ENCODE data around the gene PPFIA2.

Gene PPFIA2

GRCh38 chr12:81414441-81414840 is 344.7 kb downstream of the PPFIA2 start:
- peaks cover 3% of the 10 kb centered on the region for H3K4me1 ChIP-seq (ENCODE audit: control insufficient read depth, insufficient read depth, low read length)
- no peak overlapping the region for H3K9ac ChIP-seq (ENCODE audit: low read depth, low read length)
- no peaks in the 10 kb centered on the region for H3K36me3 ChIP-seq (ENCODE audit: control insufficient read depth, insufficient read depth, low read length)
- H3K9me3 ChIP-seq (ENCODE audit: control insufficient read depth, insufficient read depth, low read length) = no peaks in the 10 kb centered on the region
- no peaks in the 10 kb centered on the region for H3K27me3 ChIP-seq (ENCODE audit: control insufficient read depth, insufficient read depth, low read length)
- no peak overlapping the region for H3K4me3 ChIP-seq (ENCODE audit: low read depth, low read length)

DNA sequence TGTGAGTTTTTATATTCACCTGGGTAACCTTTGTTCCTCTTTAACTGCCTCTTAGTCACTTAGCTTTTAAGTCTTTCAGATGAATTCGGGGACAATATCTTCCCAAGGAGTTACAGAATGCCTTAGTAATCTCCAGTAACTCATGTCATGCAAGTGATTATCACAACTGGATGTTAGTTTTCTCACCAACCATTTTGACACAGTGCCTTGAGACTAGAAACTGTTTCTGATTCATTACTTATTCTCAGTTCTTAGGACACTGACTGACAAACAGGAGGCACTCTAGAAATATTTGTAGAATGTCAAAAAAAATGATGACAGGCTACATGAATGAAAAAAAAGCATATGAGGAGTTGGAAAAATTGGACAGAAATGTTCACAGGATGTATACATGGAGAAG is 346.2 kb downstream of the PPFIA2 start:
- Histone ChIP-seq H3K4me1 (ENCODE audit: control insufficient read depth, insufficient read depth, low read length) (peaks cover 3% of the 10 kb centered on the region), H3K9ac (ENCODE audit: low read depth, low read length) (no peak overlapping the region), H3K4me3 (ENCODE audit: low read depth, low read length) (no peak overlapping the region), H3K36me3 (ENCODE audit: control insufficient read depth, insufficient read depth, low read length) (no peaks in the 10 kb centered on the region), H3K27me3 (ENCODE audit: control insufficient read depth, insufficient read depth, low read length) (no peaks in the 10 kb centered on the region), H3K9me3 (ENCODE audit: control insufficient read depth, insufficient read depth, low read length) (no peaks in the 10 kb centered on the region)

GRCh38 chr12:81403348-81403747 is 355.8 kb downstream of the PPFIA2 start:
- Histone ChIP-seq H3K9ac (ENCODE audit: low read depth, low read length) (no peak overlapping the region), H3K4me3 (ENCODE audit: low read depth, low read length) (no peak overlapping the region), H3K9me3 (ENCODE audit: control insufficient read depth, insufficient read depth, low read length) (no peaks in the 10 kb centered on the region), H3K27me3 (ENCODE audit: control insufficient read depth, insufficient read depth, low read length) (no peaks in the 10 kb centered on the region), H3K4me1 (ENCODE audit: control insufficient read depth, insufficient read depth, low read length) (peaks cover 3% of the 10 kb centered on the region), H3K36me3 (ENCODE audit: control insufficient read depth, insufficient read depth, low read length) (no peaks in the 10 kb centered on the region)

DNA sequence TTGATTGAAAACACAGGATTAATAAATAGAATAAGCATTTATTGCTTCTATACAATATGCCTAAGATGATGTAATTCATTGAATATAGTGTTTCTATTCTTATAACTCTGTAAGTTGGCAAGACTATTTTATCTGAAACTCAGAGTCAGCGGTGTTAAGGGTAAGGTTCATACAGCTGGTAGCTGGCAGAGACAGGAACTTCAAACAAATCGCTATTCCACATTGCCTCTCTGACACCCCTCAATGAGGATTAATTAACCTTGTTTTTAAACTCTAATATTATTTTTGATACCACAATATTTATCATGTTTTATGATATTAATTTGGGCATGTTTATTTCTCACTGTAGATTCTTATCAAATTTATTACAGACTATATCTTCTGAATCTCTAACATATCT is 357.9 kb downstream of the PPFIA2 start:
- peaks cover 3% of the 10 kb centered on the region for H3K4me1 ChIP-seq (ENCODE audit: control insufficient read depth, insufficient read depth, low read length)
- H3K27me3 ChIP-seq (ENCODE audit: control insufficient read depth, insufficient read depth, low read length) = no peaks in the 10 kb centered on the region
- no peak overlapping the region for H3K4me3 ChIP-seq (ENCODE audit: low read depth, low read length)
- H3K9ac ChIP-seq (ENCODE audit: low read depth, low read length) = no peak overlapping the region
- H3K9me3 ChIP-seq (ENCODE audit: control insufficient read depth, insufficient read depth, low read length) = no peaks in the 10 kb centered on the region
- H3K36me3 ChIP-seq (ENCODE audit: control insufficient read depth, insufficient read depth, low read length) = no peaks in the 10 kb centered on the region

DNA sequence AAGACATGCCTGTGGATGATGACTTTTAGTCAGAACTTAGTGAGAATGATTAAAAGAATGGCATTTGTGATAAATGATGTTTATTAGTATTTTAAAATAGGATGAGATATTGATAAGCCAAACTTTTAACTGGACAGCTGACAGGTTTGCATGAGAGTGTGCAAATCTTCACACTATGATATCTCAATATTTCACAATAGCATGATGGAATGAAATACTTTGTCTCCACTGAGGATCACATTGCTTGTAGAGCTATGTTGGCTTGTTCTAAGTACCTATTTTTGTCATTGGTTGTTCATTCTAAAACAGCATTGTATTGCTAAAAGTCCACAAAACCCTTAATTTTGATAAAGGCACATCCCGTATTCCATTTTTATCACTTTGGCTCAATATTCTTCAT is 359.1 kb downstream of the PPFIA2 start:
- H3K9me3 ChIP-seq (ENCODE audit: control insufficient read depth, insufficient read depth, low read length) = no peaks in the 10 kb centered on the region
- H3K27me3 ChIP-seq (ENCODE audit: control insufficient read depth, insufficient read depth, low read length) = no peaks in the 10 kb centered on the region
- peaks cover 3% of the 10 kb centered on the region for H3K4me1 ChIP-seq (ENCODE audit: control insufficient read depth, insufficient read depth, low read length)
- no peaks in the 10 kb centered on the region for H3K36me3 ChIP-seq (ENCODE audit: control insufficient read depth, insufficient read depth, low read length)
- H3K4me3 ChIP-seq (ENCODE audit: low read depth, low read length) = no peak overlapping the region
- H3K9ac ChIP-seq (ENCODE audit: low read depth, low read length) = no peak overlapping the region

DNA sequence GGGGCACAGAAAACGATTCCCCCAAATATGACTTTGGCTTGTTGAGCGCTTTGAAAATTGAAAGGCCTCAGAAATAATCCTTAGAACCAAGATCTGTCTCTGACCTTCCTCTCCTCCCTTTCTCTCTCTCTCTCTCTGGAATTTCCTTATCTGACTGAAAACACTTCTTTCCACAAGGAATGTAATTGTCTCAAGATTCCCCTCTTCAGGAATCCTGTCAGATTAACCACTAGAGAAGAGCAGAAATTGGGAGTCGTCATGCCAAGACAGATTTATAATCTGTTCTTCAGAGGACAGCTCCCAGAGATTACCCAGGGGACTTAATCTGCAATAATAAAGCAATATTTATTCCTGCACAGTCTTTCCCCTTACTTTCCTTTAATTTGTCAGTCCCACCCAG is 363.7 kb downstream of the PPFIA2 start:
- Histone ChIP-seq H3K36me3 (ENCODE audit: control insufficient read depth, insufficient read depth, low read length) (no peaks in the 10 kb centered on the region), H3K9ac (ENCODE audit: low read depth, low read length) (no peak overlapping the region), H3K4me3 (ENCODE audit: low read depth, low read length) (no peak overlapping the region), H3K27me3 (ENCODE audit: control insufficient read depth, insufficient read depth, low read length) (no peaks in the 10 kb centered on the region), H3K4me1 (ENCODE audit: control insufficient read depth, insufficient read depth, low read length) (peaks cover 3% of the 10 kb centered on the region), H3K9me3 (ENCODE audit: control insufficient read depth, insufficient read depth, low read length) (no peaks in the 10 kb centered on the region)

GRCh38 chr12:81389550-81390099 is 369.5 kb downstream of the PPFIA2 start:
- no peak overlapping the region for H3K4me3 ChIP-seq (ENCODE audit: low read depth, low read length)

DNA sequence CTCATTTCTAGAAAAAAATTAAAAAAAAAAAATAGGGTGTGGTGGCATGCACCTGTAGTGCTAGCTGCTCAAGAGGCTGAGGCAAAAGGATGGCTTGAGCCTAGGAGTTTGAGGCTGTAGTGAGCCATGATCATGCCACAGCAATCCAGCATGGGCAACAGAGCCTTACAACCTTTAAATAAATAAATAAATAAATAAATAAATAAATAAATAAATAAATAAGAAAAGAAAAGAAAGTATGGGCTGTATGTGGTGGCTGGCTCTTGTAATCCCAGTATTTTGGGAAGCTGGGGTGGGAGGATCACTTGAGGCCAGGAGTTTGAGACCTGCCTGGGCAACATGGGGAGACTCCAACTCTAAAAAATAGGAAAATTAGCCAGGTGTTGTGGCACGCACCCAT is 373.0 kb downstream of the PPFIA2 start:
- no peaks in the 10 kb centered on the region for H3K27me3 ChIP-seq (ENCODE audit: control insufficient read depth, insufficient read depth, low read length)
- no peaks in the 10 kb centered on the region for H3K9me3 ChIP-seq (ENCODE audit: control insufficient read depth, insufficient read depth, low read length)
- H3K4me3 ChIP-seq (ENCODE audit: low read depth, low read length) = no peak overlapping the region
- H3K4me1 ChIP-seq (ENCODE audit: control insufficient read depth, insufficient read depth, low read length) = no peaks in the 10 kb centered on the region
- no peaks in the 10 kb centered on the region for H3K36me3 ChIP-seq (ENCODE audit: control insufficient read depth, insufficient read depth, low read length)
- no peak overlapping the region for H3K9ac ChIP-seq (ENCODE audit: low read depth, low read length)

More at GRCh38 chr12:81389550-81390099, 369.5 kb downstream of the PPFIA2 start:
- Histone ChIP-seq H3K27me3 (ENCODE audit: control insufficient read depth, insufficient read depth, low read length) (no peaks in the 10 kb centered on the region), H3K9me3 (ENCODE audit: control insufficient read depth, insufficient read depth, low read length) (no peaks in the 10 kb centered on the region), H3K9ac (ENCODE audit: low read depth, low read length) (no peak overlapping the region), H3K36me3 (ENCODE audit: control insufficient read depth, insufficient read depth, low read length) (no peaks in the 10 kb centered on the region), H3K4me1 (ENCODE audit: control insufficient read depth, insufficient read depth, low read length) (no peaks in the 10 kb centered on the region)

- no peaks in the 10 kb centered on the region for H3K36me3 ChIP-seq (ENCODE audit: control insufficient read depth, insufficient read depth, low read length)
Measured at GRCh38 chr12:81381951-81382350, 377.2 kb downstream of the PPFIA2 start.

GRCh38 chr12:81378601-81379285 is 380.4 kb downstream of the PPFIA2 start:
- Histone ChIP-seq H3K9me3 (ENCODE audit: control insufficient read depth, insufficient read depth, low read length) (no peaks in the 10 kb centered on the region), H3K27me3 (ENCODE audit: control insufficient read depth, insufficient read depth, low read length) (no peaks in the 10 kb centered on the region), H3K36me3 (ENCODE audit: control insufficient read depth, insufficient read depth, low read length) (no peaks in the 10 kb centered on the region), H3K4me3 (ENCODE audit: low read depth, low read length) (no peak overlapping the region), H3K9ac (ENCODE audit: low read depth, low read length) (no peak overlapping the region), H3K4me1 (ENCODE audit: control insufficient read depth, insufficient read depth, low read length) (no peaks in the 10 kb centered on the region)

More at GRCh38 chr12:81381951-81382350, 377.2 kb downstream of the PPFIA2 start:
- Histone ChIP-seq H3K4me1 (ENCODE audit: control insufficient read depth, insufficient read depth, low read length) (no peaks in the 10 kb centered on the region), H3K4me3 (ENCODE audit: low read depth, low read length) (no peak overlapping the region), H3K9ac (ENCODE audit: low read depth, low read length) (no peak overlapping the region), H3K27me3 (ENCODE audit: control insufficient read depth, insufficient read depth, low read length) (no peaks in the 10 kb centered on the region), H3K9me3 (ENCODE audit: control insufficient read depth, insufficient read depth, low read length) (no peaks in the 10 kb centered on the region)

DNA sequence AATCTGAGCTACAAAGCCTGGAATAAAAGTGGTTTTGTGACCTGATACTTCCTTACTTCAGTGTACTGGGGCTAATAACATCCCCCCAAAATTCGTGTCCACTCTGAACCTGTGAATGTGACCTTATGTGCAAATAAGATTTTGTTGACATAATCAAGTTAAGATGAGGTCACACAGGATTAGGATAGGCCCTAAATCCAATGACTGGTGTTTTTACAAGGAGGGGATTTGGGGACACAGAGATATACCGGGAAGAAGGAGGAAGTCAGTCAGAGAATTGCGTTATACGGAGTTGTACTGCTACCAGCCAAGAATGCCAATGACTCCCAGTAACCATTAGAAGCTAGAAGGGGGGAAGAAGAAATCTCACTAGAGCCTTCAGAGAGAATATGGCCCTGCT is 381.4 kb downstream of the PPFIA2 start:
- Histone ChIP-seq H3K9me3 (ENCODE audit: control insufficient read depth, insufficient read depth, low read length) (no peaks in the 10 kb centered on the region), H3K9ac (ENCODE audit: low read depth, low read length) (no peak overlapping the region), H3K36me3 (ENCODE audit: control insufficient read depth, insufficient read depth, low read length) (no peaks in the 10 kb centered on the region), H3K4me1 (ENCODE audit: control insufficient read depth, insufficient read depth, low read length) (no peaks in the 10 kb centered on the region), H3K27me3 (ENCODE audit: control insufficient read depth, insufficient read depth, low read length) (no peaks in the 10 kb centered on the region), H3K4me3 (ENCODE audit: low read depth, low read length) (no peak overlapping the region)

- H3K9me3 ChIP-seq (ENCODE audit: control insufficient read depth, insufficient read depth, low read length) = no peaks in the 10 kb centered on the region
- H3K9ac ChIP-seq (ENCODE audit: low read depth, low read length) = no peak overlapping the region
- no peaks in the 10 kb centered on the region for H3K4me1 ChIP-seq (ENCODE audit: control insufficient read depth, insufficient read depth, low read length)
- H3K4me3 ChIP-seq (ENCODE audit: low read depth, low read length) = no peak overlapping the region
- H3K36me3 ChIP-seq (ENCODE audit: control insufficient read depth, insufficient read depth, low read length) = no peaks in the 10 kb centered on the region
- H3K27me3 ChIP-seq (ENCODE audit: control insufficient read depth, insufficient read depth, low read length) = no peaks in the 10 kb centered on the region
Measured at GRCh38 chr12:81375969-81376368, 383.2 kb downstream of the PPFIA2 start.

Measured in iPS-15b (cell line).